Activated CD4-positive, alpha-beta T cell treated with anti-CD3 and anti-CD28 coated beads for 24 hours (primary cell): ENCODE measurements around the gene SLF2.

Experiments used
- DNase-seq, 2 donors: peaks; one replicate each; pipeline ENCODE4 v3.0.0-alpha.2; 2020; ENCODE audit warnings: low read depth in 2 of 2

SLF2 gene

GRCh38 chr10:100899171-100899570 is 13.6 kb upstream of the SLF2 start:
- no peak for DNase-seq

GRCh38 chr10:100901051-100901450 is 11.7 kb upstream of the SLF2 start:
- DNase-seq: no peak

GRCh38 chr10:100902622-100903021 is 10.1 kb upstream of the SLF2 start:
- no peak for DNase-seq

- no peak for DNase-seq
Measured at GRCh38 chr10:100904917-100905316, 7.8 kb upstream of the SLF2 start.

- no peak for DNase-seq
Measured at GRCh38 chr10:100907175-100907574, 5.6 kb upstream of the SLF2 start.

GRCh38 chr10:100907773-100908363 is 4.9 kb upstream of the SLF2 start:
- no peak for DNase-seq

- DNase-seq: no peak
Measured at GRCh38 chr10:100908378-100908777, 4.4 kb upstream of the SLF2 start.

- no peak for DNase-seq
Measured at GRCh38 chr10:100909501-100910263, 3.1 kb upstream of the SLF2 start.

- no peak for DNase-seq
Measured at GRCh38 chr10:100911472-100911871, 1.3 kb upstream of the SLF2 start.

GRCh38 chr10:100912013-100912604 is 654 bp upstream of the SLF2 start:
- DNase-seq: no peak

- DNase-seq: no peak
Measured at GRCh38 chr10:100913470-100913865, 705 bp downstream of the SLF2 start.

GRCh38 chr10:100917071-100917470 is 4.3 kb downstream of the SLF2 start:
- DNase-seq: no peak

GRCh38 chr10:100923580-100923979 is 10.8 kb downstream of the SLF2 start:
- DNase-seq: no peak

GRCh38 chr10:100927266-100927665 is 14.5 kb downstream of the SLF2 start:
- no peak for DNase-seq

GRCh38 chr10:100928039-100928438 is 15.3 kb downstream of the SLF2 start:
- no peak for DNase-seq

- no peak for DNase-seq
Measured at GRCh38 chr10:100930368-100930767, 17.6 kb downstream of the SLF2 start.

GRCh38 chr10:100934084-100934659 is 21.4 kb downstream of the SLF2 start:
- DNase-seq: no peak

- DNase-seq: no peak
Measured at GRCh38 chr10:100939763-100940344, 27.1 kb downstream of the SLF2 start.

GRCh38 chr10:100942229-100942628 is 29.5 kb downstream of the SLF2 start:
- no peak for DNase-seq

- DNase-seq: no peak
Measured at GRCh38 chr10:100943508-100943907, 30.7 kb downstream of the SLF2 start.

- DNase-seq: no peak
Measured at GRCh38 chr10:100945754-100946153, 33.0 kb downstream of the SLF2 start.

- DNase-seq: no peak
Measured at GRCh38 chr10:100948916-100949315, 36.2 kb downstream of the SLF2 start.
